WERI-Rb-1 (cell line): Measurements from ENCODE around the gene YIF1B.
A peak's percentile ranks its signal among the peaks of the same experiment; 100 is the strongest.
"Not testable (repeated sequence)": the region's sequence is repeated elsewhere in the genome, so short reads cannot be mapped to it uniquely, and the experiment has no call there.

Experiments used
- DNase-seq: peaks from one replicate; pipeline ENCODE4 v3.0.0-alpha.2; 2020
- H3K27ac ChIP-seq: fragments of 250-450 bp; sonication (Bioruptor Pico); 2 replicates; pipeline ENCODE4 v1.5.1; 2020; ENCODE audit warnings: mild to moderate bottlenecking, moderate library complexity
- H3K27me3 ChIP-seq: fragments of 250-450 bp; sonication (Bioruptor Pico); 2 replicates; pipeline ENCODE4 v1.5.1; 2021; ENCODE audit warnings: mild to moderate bottlenecking, low read depth, moderate library complexity; ENCODE audit not compliant: insufficient read depth, severe bottlenecking
- H3K36me3 ChIP-seq: fragments of 250-450 bp; sonication (Bioruptor Pico); 2 replicates; pipeline ENCODE4 v1.5.1; 2020; ENCODE audit warnings: mild to moderate bottlenecking, moderate library complexity
- H3K4me3 ChIP-seq: 2 replicates; pipeline ENCODE4 v1.5.1; 2011; ENCODE audit warnings: low read depth, mild to moderate bottlenecking, control low read depth, low read length
- H3K9me3 ChIP-seq: fragments of 250-450 bp; sonication (Bioruptor Pico); 2 replicates; pipeline ENCODE4 v1.5.1; 2021; ENCODE audit warnings: mild to moderate bottlenecking, moderate library complexity; ENCODE audit not compliant: severe bottlenecking
- CTCF ChIP-seq: IDR thresholded peaks from 2 replicates; pipeline ENCODE4 v1.5.1; 2011; ENCODE audit warnings: low read depth, mild to moderate bottlenecking, control low read depth, inconsistent platforms, low read length

YIF1B gene

DNA sequence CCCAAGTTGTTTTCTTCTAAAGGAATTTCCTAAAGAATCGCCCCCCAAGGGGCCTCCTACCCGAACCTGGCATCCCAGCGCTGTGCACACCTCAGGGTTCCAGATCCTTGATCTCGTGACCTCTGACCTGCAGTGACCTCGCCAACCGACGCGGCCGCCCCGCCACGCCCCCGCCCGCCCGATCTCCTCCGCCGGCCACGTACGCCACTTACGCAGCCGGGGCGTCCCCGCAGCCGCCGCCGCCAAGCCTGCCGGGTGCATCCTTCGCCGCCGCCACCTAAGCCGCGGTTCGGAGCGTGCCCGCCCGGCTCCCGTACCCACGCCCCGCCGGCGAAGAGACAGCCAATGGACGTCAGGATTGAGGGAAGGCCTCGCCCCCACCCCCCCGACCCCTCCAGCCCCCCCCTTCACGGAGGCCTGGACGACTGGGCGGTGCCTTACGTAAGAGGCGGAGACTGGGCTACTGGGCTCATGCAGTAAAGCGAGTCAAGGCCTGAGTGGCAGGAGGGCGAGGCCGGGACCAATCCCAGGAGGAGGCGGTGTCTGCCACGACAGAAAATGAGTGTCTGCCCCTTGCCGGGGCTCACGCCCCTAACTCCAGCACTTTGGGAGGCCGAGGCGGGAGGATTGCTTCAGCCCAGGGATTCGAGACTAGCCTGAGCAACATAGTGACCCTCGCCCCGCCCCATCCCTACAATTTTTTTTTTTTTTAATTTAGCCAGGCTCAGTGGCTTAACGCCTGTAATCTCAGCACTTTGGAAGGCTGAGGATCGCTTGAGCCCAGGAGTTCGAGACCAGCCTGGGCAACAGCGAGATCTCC is at the start of gene YIF1B:
Gene YIF1B (minus strand): TSS at position 291 of the 820 bp plus-strand sequence. CDS start 30 bp downstream, at position 261.
- DNase-seq: peak; percentile 98
- Histone ChIP-seq H3K27me3 (no peaks in the 10 kb centered on the region), H3K36me3 (no peaks in the 10 kb centered on the region; the same call in 1 of the 2 replicates), H3K27ac (peak within 1 kb of the TSS; percentile 73), H3K4me3 (peak within 1 kb of the TSS; percentile 55), H3K9me3 (no peaks in the 10 kb centered on the region)
- no peak for TF ChIP-seq CTCF

DNA sequence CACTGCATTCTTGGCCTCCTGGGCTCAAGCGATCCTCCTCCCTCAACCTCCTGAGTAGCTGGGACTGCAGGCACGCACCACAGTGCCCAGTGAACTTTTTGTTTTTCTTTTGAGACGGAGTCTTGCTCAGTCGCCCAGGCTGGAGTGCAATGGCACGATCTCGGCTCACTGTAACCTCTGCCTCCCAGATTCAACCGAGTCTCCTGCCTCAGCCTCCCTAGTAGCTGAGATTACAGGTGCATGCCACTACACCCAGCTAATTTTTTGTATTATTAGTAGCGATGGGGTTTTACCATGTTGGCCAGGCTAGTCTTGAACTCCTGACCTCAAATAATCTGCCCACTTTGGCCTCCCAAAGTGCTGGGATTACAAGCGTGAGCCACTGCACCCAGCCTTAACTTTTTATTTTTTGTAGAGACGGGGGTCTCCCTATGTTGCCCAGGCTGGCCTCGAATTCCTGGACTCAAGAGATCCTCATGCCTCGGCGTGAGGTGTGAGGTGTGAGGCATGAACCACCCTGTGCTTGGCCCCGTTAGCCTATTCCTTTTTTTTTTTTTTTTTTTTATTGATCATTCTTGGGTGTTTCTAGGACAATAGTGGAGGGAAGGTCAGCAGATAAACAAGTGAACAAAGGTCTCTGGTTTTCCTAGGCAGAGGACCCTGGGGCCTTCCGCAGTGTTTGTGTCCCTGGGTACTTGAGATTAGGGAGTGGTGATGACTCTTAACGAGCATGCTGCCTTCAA is 47.4 kb upstream of the YIF1B start:
- H3K9me3 ChIP-seq, H3K36me3 ChIP-seq, DNase-seq, H3K27me3 ChIP-seq: not testable (repeated sequence)
- Histone ChIP-seq H3K4me3 (peak overlapping the region; percentile 57), H3K27ac (peak overlapping the region; percentile 84)

DNA sequence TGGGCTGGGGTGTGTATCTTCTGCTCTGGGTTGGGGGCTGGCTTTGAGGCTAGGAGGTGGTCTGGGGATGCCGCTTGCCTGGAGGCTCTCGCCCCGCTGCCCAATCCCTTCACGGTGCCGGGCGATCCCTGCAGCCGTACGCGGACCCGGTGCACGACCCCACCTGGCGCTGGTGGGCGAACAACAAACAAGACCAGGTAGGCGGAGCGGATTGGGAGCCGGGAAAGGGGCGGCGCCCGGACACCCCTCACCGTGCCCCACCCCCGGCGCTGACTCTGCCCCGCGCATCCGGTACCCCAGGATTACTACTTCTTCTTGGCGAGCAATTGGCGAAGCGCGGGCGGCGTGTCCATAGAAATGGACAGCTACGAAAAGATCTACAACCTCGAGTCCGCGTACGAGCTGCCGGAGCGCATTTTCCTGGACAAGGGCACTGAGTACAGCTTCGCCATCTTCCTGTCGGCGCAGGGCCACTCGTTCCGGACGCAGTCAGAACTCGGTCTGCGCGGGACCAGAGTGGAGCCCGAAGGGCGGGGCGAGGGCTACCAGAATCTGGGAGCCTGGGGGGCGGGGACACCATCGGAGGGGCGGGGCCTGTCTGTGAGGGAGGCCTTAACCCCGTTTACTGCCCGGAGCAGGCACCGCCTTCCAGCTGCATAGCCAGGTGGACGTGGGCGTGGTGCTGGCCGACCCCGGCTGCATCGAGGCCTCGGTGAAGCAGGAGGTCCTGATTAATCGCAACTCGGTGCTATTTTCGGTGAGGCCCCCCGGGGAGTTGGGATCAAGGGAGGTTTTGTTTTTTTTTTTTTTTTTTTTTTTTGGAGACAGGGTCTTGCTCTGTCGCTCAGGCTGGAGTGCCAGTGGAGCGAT is 46.6 kb upstream of the YIF1B start:
- peak; percentile 94 for DNase-seq
- peak overlapping the region; percentile 57 for H3K4me3 ChIP-seq

GRCh38 chr19:38361633-38362075 is 45.9 kb upstream of the YIF1B start:
- H3K36me3 ChIP-seq: no peaks in the 10 kb centered on the region
- TF ChIP-seq CTCF: 0 out of 2 replicates have a peak, but pooled peaks have one; percentile 17
- peak; percentile 95 for DNase-seq
- peak overlapping the region; percentile 84 for H3K27ac ChIP-seq
- H3K9me3 ChIP-seq: peaks cover 6% of the 10 kb centered on the region
- peak overlapping the region; percentile 57 for H3K4me3 ChIP-seq
- peaks cover 8% of the 10 kb centered on the region for H3K27me3 ChIP-seq

More for the DNA sequence above, 46.6 kb upstream of the YIF1B start:
- Histone ChIP-seq H3K36me3 (no peaks in the 10 kb centered on the region), H3K27ac (peak overlapping the region; percentile 84), H3K27me3 (peaks cover 8% of the 10 kb centered on the region), H3K9me3 (peaks cover 6% of the 10 kb centered on the region)
- no peak for TF ChIP-seq CTCF

DNA sequence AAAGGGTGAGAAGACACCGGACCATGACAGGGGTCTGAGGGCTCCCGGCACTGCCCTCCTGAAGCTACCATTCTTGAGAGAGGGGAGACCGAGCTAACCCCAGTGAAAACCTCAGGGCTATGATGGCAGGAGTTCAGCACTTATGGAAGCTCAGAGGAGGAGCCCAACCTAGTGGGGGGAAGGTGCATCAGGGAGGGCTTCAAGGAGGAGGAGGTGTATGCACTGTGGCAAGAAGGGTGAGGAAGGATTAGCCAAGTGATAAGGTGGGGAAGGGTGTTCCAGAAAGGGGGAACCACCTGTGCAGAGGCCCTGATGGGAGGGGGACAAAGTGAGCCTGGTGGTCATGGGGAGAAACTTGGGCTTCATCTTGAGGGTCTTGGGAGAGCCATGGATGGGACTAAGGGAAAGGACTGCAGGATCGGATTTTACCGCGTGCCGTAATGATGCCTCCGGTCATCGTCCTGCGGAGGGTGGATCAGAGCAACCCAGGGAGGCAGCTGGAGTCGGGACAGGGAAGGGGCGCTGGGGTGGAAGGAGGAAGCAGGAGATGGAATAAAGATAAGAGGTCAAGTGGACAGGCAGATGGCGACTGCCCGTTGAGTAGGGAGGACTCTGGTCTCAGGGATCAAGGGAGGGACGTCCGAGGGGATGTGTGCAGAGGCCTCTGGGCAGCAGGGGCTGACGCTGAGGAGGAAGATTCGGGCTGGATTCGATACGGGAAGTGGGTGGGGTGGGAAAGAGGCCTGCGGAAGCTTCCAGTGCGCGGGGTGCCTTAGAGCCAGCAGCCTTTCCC is 45.3 kb upstream of the YIF1B start:
- Histone ChIP-seq H3K9me3 (peaks cover 6% of the 10 kb centered on the region), H3K36me3 (no peaks in the 10 kb centered on the region), H3K27me3 (peaks cover 8% of the 10 kb centered on the region), H3K27ac (peak overlapping the region; percentile 75), H3K4me3 (peak overlapping the region; percentile 57)
- TF ChIP-seq CTCF: no peak
- DNase-seq: no peak
